Occipital lobe (tissue), 2 donors: ENCODE data around the gene SLC26A11. TPM values are rescaled to one million over a fixed set of nuclear protein-coding genes. Genes with fewer than 3 reads are reported as not detected.
"Not testable (repeated sequence)": the region's sequence is repeated elsewhere in the genome, so short reads cannot be mapped to it uniquely, and the experiment has no call there.

ENCODE experiments used
- DNase-seq: peaks from one replicate; lab custom pipeline; 2025; lab: John Stamatoyannopoulos, UW
- total RNA-seq: library from RNA; depleted of rRNA; stranded (reverse); fragments of >200 nt; gene quantifications from one replicate; pipeline ENCODE4 v1.2.3, GENCODE V29; 2014

The SLC26A11 gene
- total RNA-seq, 1 donor from 2014 or later, result 4.8 TPM

DNA sequence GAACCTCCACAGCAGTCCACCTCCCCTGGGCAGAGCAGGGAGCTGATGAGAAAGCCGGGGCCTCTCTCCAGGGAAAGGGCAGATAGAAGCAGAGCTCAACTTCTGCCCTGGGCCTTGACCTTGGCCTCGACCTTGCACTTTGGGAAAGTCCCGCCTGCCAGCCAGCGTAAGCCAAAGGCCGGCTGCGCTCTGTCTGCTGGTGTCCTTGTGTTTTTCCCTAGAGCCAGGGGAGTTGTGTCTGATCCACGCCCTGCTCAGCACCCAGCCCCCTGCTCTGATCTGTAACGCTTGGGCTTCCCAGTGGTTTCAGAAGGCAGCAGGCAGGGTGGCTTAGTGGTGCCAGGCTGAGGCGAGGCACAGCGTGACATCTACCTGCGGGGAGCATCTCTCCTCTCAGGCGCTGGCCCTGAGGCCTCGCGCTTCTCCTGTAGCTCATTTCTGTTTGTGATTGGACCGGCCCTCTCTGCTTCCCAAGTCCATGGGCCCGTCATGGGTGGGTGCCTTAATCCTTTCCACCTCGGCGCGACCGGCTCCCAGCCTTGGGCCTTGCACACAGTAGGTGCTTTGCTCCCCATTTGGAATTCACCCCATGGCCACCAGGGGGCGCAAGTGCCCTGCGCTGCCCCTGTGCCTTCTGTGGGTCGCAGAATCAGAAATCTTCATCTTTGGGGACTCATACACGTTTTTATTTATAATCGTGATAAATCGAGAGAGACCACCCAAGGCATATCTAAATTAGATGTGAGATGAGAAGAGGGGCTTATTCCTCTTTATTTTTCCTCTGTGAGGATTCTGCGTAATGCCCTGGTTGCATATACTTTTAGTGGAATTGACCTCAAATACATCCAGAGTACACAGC, 24.3 kb upstream of the SLC26A11 start:
- no peak for DNase-seq

- no peak for DNase-seq
Observed at GRCh38 chr17:80196652-80197051, 23.6 kb upstream of the SLC26A11 start.

DNA sequence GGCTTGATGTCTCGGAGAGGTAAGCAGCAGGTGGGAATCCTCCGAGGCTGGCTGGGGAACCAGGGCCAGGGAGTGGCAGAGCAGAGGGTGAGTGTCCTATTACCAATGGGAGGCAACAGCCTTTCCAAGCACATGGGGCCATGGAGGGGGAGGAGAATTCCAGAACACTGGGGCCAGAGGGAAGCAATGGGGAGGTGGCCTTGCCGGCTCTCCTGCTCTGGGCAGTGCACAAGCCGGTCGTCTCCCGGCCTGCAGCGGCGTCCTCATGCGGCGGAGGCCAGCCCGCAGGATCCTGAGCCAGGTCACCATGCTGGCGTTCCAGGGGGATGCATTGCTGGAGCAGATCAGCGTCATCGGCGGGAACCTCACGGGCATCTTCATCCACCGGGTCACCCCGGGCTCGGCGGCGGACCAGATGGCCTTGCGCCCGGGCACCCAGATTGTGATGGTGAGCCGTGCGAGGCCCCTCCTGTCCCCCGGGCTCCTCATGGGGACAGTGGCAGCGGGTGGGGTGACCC, 22.0 kb upstream of the SLC26A11 start:
- DNase-seq, result no peak

DNA sequence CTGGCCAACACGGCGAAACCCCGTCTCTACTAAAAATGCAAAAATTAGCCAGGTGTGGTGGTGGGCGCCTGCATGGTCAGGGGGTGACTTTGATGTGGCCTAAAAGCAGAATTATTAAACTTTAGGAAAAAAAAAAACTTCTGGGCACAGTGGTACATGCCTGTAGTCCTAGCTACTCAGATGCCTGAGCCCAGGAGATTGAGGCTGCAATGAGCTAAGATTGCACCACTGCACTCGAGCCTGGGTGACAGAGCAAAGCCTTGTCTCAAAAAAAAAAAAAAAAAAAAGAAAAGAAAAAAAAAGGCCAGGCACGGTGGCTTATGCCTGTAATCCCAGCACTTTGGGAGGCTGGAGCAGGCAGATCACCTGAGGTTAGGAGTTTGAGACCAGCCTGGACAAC, 20.9 kb upstream of the SLC26A11 start:
- not testable (repeated sequence) for DNase-seq

DNA sequence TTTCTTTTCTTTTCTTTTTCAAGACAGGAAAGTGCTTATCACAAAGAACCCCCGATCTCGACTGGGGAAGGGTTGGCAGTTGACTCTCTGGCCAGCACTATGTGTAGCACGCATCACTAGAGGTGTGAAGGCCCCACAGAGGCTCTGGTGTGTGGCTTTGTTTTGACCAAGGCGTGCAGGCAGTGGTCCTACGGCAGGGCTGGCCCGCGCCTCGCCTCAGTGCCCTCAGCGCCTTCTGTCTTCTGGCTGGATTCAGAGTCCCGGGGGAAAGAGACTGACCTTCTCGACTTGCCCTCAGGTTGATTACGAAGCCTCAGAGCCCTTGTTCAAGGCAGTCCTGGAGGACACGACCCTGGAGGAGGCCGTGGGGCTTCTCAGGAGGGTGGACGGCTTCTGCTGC, 18.8 kb upstream of the SLC26A11 start:
- DNase-seq, result no peak

DNA sequence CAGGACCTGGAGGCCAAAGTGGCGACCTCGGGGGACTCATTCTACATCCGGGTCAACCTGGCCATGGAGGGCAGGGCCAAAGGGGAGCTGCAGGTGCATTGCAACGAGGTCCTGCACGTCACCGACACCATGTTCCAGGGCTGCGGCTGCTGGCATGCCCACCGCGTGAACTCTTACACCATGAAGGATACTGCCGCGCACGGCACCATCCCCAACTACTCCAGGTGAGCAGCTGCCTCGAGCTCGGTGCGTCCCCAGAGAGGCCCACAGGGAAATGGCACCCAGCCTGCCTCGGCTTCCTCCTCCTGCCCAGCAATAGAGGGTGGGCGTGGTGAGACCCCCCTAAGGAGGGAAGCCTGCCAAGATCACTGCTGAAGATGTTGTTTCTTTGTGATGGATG, 18.0 kb upstream of the SLC26A11 start:
- DNase-seq, result no peak

- no peak for DNase-seq
Observed at GRCh38 chr17:80203471-80203963, 16.7 kb upstream of the SLC26A11 start.

DNA sequence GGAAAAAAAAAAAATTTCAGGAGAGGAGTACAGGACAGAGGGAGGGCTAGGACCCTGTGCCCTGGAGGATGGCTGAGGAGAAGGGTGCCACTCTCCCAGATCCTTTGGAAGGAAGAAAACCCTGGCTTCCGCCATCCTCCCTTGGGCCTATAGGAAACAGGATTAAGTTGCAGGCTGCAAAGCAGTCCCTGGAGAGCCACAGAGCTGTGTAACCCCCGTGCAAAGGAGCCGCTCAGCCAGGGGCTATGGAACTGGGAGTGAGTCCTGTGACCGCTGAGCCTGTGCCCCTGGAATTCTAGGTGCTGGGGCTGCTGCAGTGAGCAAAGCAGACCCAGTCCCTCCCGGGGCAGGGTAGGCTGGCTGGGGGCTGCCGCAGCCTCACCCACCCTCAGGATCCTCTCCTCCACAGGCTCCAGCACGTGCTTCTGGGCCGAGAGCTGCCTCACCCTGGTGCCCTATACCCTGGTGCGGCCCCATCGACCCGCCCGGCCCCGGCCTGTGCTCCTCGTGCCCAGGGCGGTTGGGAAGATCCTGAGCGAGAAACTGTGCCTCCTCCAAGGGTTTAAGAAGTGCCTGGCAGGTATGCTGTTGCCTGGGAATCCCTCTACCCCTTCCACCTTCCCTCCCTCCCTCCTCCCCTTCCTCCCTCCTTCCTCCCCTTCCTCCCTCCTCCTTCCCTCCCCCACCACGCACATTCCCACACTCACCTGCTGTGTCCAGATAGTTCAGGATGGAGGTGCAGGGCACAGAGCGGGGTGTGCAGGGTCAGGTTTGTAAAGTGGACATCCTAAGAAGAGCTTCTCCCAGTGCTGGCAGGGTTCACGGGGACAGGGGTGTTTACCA, 15.4 kb upstream of the SLC26A11 start:
- DNase-seq, result no peak

DNA sequence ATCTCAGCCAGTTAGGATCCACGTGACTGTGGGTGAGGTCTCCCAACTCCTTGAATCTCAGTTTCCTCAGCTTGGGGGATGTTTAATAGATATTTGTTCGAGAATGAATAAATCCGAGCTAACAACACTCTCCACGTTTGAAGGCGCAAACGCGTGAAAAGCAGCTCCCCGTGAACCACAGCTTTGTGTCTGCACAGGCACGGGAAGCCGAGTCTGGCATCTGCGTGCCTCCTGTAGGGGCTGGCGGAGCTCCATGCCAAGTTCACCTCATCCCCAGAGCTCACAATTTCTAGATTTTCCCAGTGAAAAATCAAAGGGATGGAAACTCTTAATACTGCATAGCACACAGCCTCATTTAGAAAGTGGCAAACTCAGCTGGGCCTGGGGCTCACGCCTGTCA, 14.4 kb upstream of the SLC26A11 start:
- no peak for DNase-seq

DNA sequence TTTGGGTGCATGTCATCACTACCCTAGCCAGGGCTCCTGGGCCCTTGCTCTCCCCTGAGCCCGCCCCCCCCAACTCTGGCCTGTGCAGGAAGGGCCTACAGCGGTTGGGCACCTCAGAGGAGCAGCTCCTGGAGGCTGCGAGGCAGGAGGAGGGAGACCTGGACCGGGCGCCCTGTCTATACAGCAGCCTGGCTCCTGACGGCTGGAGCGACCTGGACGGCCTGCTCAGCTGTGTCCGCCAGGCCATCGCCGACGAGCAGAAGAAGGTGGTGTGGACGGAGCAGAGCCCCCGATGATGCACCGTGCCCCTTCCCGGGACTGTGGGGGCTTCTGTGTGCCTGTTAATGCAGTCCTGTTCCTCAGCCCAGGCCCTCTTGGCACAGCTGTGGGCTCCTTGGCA, 12.2 kb upstream of the SLC26A11 start:
- no peak for DNase-seq

GRCh38 chr17:80209765-80210164, 10.5 kb upstream of the SLC26A11 start:
- no peak for DNase-seq

GRCh38 chr17:80210348-80211108, 9.7 kb upstream of the SLC26A11 start:
- DNase-seq, result no peak

- DNase-seq, result no peak
Observed at GRCh38 chr17:80212109-80212508, 8.1 kb upstream of the SLC26A11 start.

DNA sequence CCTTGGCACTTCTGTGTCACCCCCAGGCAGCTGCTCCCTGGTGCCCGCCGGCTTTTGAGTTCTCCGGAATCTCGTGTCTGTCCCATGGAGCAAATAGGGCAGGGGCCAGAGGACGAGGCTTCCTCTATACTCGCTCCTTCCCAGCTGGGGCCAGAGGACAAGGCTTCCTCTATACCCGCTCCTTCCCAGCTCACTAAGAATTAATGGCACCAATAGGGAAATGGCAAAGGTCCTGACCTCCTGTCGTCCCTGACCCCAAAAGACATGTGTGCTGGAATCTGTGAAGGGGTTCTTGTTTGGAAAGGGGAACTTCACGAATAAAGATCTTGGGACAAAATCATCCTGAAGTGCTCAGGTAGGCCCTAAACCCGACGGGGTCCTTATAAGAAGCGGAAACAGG, 7.7 kb upstream of the SLC26A11 start:
- DNase-seq, result no peak

DNA sequence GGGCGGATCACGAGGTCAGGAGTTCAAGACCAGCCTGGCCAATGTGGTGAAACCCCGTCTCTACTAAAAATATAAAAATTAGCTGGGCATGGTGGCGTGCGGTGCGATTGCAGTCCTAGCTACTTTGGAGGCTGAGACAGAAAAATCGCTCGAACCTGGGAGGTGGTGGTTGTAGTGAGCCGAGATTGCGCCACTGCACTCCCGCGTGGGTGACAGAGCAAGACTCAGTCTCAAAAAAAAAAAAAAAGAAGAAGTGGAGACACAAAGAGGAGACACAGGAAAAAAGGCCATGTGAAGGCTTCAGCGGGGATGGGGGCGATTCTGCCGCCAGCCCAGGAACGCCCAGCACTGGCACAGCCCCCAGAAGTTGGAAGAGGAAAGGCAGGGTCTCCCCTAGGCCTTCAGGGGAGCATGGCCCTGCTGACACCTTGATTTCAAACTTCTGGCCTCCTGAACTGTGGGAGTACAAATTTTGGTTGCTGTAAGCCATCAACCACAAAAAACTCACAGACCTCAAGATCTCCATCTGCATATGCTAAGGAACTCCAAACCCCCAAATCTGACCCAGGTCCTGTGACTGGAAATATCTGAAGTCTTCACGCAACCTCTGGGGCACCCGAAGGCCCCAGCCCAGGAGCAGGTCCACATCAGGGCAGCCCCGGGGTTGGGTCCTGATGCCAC, 7.1 kb upstream of the SLC26A11 start:
- DNase-seq, result no peak

- DNase-seq, result no peak
Observed at GRCh38 chr17:80213643-80213975, 6.6 kb upstream of the SLC26A11 start.

DNA sequence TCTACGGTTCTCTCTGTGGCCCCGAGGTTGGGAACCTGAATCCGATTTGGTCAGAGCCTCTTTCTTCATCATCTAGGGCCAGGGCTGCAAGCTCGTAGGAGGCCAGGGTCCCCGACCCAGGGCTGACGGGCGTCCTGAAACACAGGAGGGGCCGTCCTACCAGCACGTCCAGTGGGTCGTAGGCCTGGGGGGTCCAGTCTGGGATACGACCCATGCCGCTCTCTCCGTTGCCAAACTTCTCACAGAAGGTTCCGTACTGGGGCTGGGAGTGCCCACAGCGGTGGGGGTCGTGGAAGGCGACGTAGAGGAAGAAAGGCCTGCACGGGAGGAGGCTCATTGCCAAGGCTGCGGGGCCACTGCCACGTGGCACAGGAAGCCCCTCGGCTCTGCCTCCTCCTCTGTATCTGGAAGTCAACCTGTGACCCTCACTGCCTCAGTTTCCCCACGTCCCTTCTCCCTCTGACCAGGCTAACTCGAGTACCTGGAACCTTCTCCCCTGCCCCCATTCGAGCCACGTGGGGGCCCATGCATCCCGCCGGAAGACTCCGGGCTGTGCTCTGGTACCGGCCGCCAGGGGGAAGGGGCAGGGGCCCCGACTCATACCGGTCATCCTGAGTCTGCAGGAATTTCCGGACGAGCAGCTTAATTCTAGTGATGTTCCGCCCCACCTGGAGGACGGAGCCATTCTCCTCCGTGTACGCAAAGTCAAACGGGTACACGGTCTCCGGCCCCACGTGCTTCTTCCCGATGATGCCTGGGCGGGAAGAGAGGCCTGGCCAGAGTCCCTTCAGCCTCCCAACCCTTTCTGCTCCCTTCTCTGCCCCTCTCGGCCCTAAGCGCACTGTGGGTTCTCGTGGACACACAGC, 6.0 kb upstream of the SLC26A11 start:
- no peak for DNase-seq

- DNase-seq, result no peak
Observed at GRCh38 chr17:80214878-80215210, 5.4 kb upstream of the SLC26A11 start.

- no peak for DNase-seq
Observed at GRCh38 chr17:80216473-80217456, 3.5 kb upstream of the SLC26A11 start.
